Renal cortical epithelial cell (primary cell): ENCODE data around the gene IP6K1. TPM values are rescaled to one million over a fixed set of nuclear protein-coding genes. Genes with fewer than 3 reads are reported as not detected.

Experiments
- DNase-seq: peaks from one replicate; pipeline ENCODE4 v3.0.0-alpha.2; 2011; ENCODE audit warnings: low read depth
- total RNA-seq: library from RNA; depleted of rRNA; stranded (reverse); fragments of >200 nt; gene quantifications from 2 replicates; pipeline ENCODE4 v1.2.3, GENCODE V29; 2014

Gene IP6K1
- total RNA-seq, 1 donor from 2014 or later = 78.5 TPM

DNA sequence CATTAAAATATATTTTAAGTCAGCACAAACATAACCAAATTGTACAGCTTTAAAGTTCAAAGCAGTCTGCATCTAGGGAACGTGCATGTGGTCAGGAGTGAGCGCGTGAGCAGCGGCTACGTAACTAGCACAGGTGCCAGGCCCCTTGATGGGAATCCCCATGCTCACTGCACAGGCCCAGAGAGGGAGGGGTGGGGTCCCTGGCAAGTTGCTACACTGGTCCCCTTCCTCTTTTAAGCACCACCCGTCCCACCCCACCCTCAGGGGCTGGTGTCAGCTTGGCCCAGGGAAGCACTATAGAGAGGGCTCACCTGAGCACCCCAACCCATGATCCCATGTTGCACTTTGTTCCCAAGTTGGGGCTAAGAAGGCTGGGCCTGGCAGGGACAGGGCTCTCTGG, 61.8 kb downstream of the IP6K1 start:
- DNase-seq = peak; percentile 14

- DNase-seq = peak; percentile 91
Measured at GRCh38 chr3:49723628-49724551, 62.5 kb downstream of the IP6K1 start, which contains the start of gene GMPPB. Gene GMPPB, minus strand, starts transcription at chr3:49723951. Its CDS starts 225 bp downstream, at chr3:49723726.

- DNase-seq = peak; percentile 34
Measured at GRCh38 chr3:49723296-49723627, 63.1 kb downstream of the IP6K1 start.

DNA sequence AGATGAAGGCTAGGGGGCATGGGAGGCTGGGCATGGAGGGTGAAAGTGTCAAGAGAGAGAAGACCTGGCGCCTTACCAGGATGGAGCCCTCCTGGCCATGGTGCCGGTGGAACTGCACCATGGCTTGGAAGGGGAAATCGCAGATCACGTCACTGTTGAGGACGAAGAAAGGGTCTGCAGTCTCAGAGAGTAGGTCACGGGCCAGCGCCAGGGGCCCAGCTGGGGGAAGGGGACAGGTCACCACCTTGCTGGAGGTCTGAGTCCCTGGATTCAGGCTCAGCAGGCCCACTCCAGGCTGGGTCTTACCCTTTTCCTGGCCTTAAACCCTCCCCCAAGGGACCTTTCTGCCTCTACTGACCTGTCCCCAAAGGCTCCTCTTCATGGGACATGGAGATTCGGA, 63.4 kb downstream of the IP6K1 start:
- no peak for DNase-seq

DNA sequence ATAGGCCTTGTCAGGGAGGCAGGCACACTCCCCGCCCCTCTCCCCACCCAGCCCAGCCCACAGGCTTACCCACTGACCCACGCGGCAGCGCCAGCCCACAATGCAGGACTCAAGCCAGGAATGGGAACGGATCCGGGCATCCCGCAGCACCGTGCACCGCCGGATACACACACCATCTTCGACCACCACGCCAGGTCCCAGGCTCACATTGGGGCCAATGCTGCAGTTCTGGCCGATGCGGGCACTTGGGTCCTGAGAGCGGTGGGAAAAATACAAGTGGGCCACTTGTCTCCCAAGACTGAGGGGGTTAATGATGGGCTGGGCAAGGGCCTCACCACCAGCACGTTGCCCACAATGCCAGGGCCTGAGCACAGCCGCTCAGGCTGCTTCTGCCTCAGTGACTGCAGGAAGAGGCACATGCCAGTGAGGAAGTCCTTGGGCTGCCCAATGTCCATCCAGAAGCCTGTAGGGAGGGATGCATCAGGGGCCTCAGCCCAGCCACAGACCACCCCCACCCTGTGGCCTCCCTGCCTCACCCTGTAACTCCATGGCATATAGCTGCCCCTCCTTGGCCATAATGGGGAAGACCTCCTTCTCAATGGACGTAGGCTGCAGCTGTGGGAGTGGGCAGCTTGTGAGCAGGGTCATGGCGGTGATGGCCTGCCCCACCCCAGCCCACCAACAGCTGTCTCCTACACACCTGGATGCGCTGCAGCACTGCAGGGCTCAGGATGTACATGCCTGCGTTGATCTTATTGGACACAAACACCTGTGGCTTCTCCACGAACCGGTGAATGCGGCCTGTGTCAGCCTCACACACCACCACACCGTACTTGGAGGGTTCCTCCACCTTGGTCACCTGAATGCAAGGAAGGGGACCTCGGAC, 64.2 kb downstream of the IP6K1 start:
- DNase-seq = no peak

DNA sequence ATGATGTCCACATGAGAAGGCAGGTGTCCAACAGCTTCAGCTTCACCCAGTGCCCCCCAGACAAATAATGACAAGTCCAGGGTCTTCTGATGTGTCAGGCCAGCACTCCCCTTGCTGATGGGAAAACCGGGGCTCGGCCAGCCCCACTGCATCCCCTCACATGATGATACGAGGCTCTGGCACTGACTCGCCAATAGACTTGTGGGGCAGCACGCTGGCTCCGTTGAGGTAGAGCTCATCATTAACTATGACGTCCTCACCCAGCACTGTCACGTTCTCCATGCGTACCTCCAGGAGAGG, 64.8 kb downstream of the IP6K1 start:
- no peak for DNase-seq

GRCh38 chr3:49720855-49721595, 65.3 kb downstream of the IP6K1 start:
- no peak for DNase-seq

DNA sequence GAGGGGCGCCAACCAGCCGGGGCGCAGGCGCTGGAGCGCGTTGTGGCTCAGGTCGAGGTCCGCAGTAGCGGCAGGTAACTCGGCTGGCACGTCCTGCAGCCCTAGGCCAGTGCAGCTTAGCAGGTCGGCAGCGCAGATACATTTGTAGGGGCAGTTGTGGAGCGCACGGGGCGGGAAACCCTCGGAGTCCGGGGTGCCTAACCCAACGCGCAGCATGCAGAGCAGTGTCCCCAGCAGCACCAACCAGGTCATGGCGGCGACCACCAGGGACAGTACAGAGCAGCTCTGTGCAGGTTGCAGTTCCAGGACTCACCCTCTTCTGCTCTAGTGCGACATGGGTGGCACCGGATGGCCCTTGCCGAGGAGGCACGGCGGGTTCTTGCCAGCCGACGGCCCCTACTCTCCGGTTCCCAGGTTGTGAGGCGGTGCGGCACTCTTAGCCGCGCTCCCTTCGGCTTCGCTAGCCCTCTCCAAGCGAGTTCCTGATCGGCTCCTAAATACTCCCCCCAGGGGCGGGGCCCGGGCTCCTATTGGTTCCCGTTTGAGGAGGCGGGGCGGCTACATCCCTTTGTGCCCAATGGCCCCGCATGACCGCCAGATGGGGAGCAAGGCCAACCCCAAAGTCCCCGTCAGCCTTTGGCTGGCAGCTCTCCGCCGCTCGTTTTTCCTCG, 67.0 kb downstream of the IP6K1 start, which contains the start of gene AMIGO3:
TSS of gene AMIGO3 (minus strand) at position 471 of the 671 bp plus-strand sequence. CDS start at position 252, 219 bp downstream.
- peak; percentile 77 for DNase-seq

DNA sequence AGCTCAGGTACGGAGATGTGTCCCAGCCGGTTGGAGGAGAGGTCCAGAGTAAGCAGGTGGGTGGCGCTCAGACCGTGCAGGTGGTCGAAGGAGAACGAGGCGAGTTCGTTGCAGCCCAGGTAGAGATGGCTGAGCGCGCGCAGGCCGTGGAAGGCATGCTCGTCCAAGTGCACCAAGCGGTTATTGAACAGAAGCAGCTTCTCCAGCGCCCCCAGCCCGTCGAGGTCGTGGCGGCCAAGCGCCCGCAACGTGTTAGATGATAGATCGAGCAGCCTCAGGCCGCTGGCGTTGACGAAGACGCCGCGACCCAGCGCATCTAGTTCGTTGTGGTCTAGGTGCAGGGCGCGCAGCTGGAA, 67.5 kb downstream of the IP6K1 start:
- DNase-seq = no peak

GRCh38 chr3:49717959-49718857, 68.1 kb downstream of the IP6K1 start:
- DNase-seq = no peak

- no peak for DNase-seq
Measured at GRCh38 chr3:49717211-49717958, 69.0 kb downstream of the IP6K1 start.

DNA sequence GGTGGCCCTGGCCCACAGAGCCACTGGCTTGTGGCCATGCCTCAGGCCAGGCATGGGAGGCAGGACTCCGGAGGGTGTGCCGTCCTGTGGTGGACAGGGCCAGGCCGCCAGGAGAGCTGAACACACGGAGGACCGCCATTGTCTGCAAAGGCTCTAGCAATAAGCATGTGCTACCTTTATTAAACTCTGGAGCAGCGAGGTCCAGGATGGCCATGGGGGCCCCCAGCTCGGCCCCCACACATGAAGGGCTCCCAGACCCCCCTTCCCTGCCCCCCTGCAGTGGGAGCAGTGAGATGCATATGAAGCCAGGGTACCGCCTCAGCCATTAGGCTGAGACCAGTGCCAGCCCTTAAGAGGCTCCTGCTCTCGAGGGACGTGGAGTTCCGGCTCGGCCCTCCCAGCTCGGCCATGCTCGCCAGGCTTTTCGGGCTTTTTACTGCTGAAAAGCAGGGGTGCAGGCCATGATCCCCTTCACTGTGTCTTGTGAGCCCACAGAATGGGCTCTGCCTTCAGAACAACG, 69.6 kb downstream of the IP6K1 start:
- DNase-seq = no peak

GRCh38 chr3:49716169-49716568, 70.2 kb downstream of the IP6K1 start:
- no peak for DNase-seq

- DNase-seq = no peak
Measured at GRCh38 chr3:49715611-49716121, 70.7 kb downstream of the IP6K1 start.

- DNase-seq = no peak
Measured at GRCh38 chr3:49714728-49715550, 71.4 kb downstream of the IP6K1 start.

DNA sequence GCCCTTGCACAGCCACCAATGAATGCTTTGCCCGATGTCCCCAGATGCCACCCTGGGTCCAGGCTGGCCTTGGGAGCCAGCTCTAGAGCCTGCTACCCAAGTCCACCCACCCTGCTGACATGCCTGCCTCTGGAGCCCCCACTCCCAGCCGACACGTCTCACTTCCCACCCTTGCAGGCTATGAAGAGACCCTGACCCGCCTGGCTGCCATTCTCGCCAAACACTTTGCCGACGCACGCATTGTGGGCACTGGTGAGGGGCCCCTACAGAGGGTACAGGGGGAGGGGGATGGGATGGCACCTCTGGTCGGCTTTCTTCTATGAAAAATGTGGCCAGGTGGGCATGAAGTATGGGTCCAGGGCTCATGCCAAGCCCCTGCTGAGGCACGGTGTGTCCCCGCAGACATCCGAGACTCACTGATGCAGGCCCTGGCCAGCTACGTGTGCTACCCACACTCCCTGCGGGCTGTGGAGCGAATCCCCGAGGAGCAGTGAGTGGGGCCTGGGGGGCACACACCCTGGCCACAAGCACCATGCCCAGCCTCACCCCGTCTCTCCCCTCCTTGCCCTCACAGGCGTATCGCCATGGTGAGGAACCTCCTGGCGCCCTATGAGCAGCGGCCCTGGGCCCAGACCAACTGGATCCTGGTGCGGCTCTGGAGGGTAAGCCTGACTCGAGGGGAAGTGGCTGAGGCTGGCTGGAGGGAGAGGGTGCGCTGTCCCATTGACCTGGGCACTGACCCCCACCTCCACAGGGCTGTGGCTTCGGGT, 72.8 kb downstream of the IP6K1 start:
- DNase-seq = no peak

DNA sequence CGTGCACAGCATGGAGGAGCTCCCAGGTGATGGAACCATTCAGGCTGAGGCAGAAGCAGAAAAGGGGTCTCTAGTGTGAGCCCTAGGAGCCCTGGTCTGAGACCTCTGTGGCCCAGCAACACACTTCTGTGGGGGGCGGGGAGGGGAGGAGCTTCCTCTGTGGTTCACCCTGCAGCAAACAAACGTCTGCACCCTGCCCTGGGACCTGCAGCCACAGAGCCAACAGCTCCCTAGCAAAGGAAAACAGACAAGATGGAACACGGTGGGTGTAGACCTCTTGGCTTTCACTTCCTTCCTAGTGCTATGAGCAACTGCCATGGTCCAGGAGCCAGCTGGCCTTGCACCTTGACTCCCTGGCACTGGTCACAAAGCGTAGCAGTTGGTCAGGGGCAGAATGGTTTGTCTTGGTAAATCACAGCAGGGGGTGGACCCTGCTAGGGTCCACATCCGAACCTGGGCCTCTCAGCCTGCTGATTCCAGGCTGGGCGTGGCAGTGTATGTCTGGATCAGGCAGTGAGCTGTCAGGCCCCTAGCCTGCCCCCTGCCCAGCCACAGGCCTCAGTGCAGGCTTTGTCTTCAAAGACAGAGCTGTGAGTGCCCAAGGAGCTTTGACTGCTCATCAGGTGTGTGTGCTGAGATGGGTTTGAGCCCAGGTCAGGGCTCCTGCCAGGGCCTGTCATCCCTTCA, 73.6 kb downstream of the IP6K1 start:
- DNase-seq = no peak
